GM18511 (cell line): ENCODE measurements around the gene YAP1.
A peak's percentile ranks its signal among the peaks of the same experiment; 100 is the strongest.

Source experiments
- ATAC-seq: cut with Tn5 transposase; IDR thresholded peaks from one replicate; pipeline ENCODE4 v1.9.1; 2021; ENCODE audit warnings: mild to moderate bottlenecking, moderate library complexity; ENCODE audit not compliant: unreplicated experiment

YAP1 gene

GRCh38 chr11:102269927-102270326, 159.7 kb downstream of the YAP1 start:
- ATAC-seq: no peak

GRCh38 chr11:102272047-102272824, 162.0 kb downstream of the YAP1 start:
- ATAC-seq: no peak

- ATAC-seq: no peak
Measured at GRCh38 chr11:102274628-102275027, 164.4 kb downstream of the YAP1 start.

GRCh38 chr11:102276362-102276761, 166.1 kb downstream of the YAP1 start:
- ATAC-seq: no peak

GRCh38 chr11:102276783-102277182, 166.5 kb downstream of the YAP1 start:
- no peak for ATAC-seq

GRCh38 chr11:102279641-102280170, 169.5 kb downstream of the YAP1 start:
- peak; percentile 92 for ATAC-seq

- ATAC-seq: no peak
Measured at GRCh38 chr11:102280245-102280833, 170.1 kb downstream of the YAP1 start.
